HG03135 (cell line): ENCODE results near the gene SLC25A43.

Source experiments
- ATAC-seq: cut with Tn5 transposase; IDR thresholded peaks from one replicate; pipeline ENCODE4 v1.9.1; 2021; ENCODE audit warnings: mild to moderate bottlenecking, moderate library complexity; ENCODE audit not compliant: unreplicated experiment

The SLC25A43 gene

DNA sequence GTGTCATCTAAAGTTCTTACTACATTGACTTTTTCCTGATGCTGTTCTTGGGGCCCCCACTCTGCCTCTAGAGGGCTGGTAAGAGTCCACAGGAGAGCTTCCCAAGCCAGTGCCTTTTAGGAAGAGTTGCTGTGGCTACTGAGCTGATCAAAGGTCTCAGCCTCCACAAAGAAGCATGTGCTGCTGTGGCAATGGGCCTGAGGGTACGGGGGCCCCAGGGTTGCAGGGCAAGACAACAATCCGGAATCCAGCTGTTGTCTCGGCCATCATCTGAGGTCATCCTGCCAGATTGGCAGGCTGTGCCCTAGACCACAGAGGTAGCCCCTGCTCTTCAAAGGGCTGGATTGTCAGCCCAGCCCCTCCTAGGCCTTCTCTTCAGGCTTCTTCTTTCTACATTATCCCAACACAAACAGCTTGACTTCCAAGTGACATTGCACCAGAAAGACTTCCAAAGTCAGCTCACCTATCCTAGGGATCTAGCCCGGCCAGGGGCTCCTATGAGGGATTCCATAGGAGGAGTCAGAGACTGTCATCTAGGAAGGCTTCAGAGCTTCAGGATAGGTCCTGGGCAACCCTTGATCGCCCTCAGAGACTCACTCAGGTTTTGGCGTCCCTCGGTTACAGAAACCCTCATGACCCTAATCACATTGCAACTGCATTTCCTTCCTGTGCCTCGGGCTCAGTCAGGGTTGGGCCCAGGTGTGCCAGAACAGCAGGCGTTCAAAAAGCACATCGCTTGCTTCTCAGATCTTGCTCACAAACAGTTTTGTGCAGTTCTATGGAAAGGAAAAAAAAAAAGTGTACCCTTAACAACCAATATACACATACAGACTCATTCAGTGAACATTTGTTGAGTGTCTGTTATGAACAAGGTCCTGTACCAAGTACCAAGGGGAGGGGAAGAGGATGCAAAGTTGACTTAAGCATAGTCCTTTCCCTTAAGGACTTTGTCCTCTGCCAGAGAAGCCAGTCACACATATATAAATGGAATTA, 96.9 kb downstream of the SLC25A43 start:
- no peak for ATAC-seq

- ATAC-seq = no peak
Measured at GRCh38 chrX:119497185-119497584, 98.0 kb downstream of the SLC25A43 start.

GRCh38 chrX:119500061-119500800, 101.1 kb downstream of the SLC25A43 start:
- ATAC-seq = no peak

DNA sequence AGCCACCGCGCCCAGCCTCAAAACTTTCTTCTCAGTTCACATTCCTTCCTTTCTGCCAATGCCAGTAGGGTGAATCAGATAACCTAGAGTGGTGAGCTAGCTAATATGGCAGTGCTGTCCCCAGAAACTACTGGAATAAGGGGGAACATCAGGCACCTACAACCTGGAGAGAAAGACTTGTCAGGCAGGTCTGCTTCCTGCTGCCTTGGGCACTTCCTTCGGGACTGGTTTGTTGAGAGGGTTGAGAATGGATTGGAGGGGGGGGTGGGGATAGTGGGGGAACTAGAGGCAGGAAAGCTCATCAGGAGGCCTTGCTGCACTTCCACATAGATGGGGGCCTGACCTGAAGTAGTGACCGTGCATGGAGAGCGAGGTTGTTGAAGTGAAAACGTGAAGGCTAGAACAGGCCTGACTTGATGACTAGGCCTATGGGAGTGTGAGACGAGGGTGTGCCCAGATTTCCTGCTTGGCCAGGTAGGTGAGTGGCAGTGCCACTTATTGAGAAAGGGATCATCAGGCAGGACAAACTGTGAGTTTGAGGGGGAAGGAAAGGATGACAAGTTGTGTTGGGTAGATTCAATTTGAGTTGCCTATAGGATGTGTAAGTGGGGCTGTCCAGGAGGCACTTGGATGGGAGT, 102.5 kb downstream of the SLC25A43 start:
- no peak for ATAC-seq

DNA sequence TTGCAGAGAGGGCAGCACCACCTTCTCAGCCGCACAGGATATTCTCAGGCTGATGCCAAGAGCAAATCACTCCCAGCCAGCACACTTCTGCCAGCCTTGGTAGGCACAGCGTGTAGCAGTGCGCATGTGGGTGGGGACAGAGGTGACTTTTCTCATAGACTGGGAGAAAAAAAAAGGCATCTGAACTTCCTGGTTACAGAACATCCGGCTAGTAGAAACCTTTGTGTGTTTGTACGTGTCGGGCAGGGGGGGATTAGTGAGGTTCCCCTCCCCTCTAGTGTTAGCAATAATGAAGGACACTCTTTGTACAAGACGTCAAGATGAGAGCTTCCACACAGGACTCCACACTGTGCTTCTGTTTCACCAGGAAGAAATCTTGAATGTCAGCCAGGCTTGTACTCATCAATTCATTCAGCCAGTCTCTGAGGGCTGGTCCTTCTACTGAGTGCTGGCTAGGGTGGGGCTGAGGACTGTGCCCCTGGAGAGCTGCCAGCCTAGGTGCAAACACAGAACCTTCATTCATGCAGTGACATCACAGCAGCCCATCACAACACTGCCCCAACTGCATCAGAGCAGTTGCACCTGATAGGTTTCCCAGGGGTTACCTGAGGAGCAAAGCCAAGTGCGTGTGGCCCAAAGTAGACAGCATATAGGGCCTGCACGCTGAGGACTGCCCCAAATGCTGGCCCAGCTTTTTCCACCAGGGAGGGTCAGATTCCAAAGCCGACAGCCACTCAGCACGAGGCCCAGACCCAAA, 103.8 kb downstream of the SLC25A43 start:
- ATAC-seq = no peak

DNA sequence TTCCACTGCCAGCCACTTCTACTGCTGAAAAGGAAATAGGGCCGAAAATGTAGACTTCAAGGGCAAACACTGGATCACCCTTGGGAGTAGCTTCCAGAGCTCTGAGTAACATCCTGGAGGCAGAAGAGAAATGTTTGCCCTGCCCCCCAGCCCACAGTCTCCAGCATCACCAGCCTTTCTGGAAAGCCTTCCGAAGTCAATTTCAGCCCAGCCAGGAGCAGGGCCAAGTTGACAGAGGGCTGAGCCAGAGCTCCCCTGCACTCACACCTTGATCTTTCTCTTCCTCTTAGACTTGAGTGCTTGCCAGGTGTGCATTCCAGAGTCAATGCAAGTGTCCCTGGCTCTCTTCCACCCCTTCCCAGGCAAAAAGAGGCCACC, 104.3 kb downstream of the SLC25A43 start:
- ATAC-seq = no peak
